Measurements from ENCODE around the gene KCNC1.

Gene KCNC1

GRCh38 chr11:17765356-17766072, 30.9 kb downstream of the KCNC1 start:
- H3K9ac ChIP-seq (ENCODE audit: low read depth, low read length): no peak overlapping the region
- no peak overlapping the region for H3K4me2 ChIP-seq (ENCODE audit: low read length)
- H3K4me3 ChIP-seq (ENCODE audit: low read length): no peak overlapping the region

GRCh38 chr11:17766073-17766359, 31.4 kb downstream of the KCNC1 start:
- no peak overlapping the region for H3K4me2 ChIP-seq (ENCODE audit: low read length)
- H3K9ac ChIP-seq (ENCODE audit: low read depth, low read length): no peak overlapping the region
- no peaks in the 10 kb centered on the region for H3K9me3 ChIP-seq (replicated peaks; ENCODE audit: low read length)
- H3K4me3 ChIP-seq (ENCODE audit: low read length): no peak overlapping the region
- no peaks in the 10 kb centered on the region for H3K4me1 ChIP-seq (ENCODE audit: control insufficient read depth, insufficient read depth, low read length)
- peaks cover 13% of the 10 kb centered on the region for H3K27me3 ChIP-seq (ENCODE audit: control insufficient read depth, insufficient read depth, low read length)
- no peaks in the 10 kb centered on the region for H3K36me3 ChIP-seq (ENCODE audit: insufficient read depth, low read length)

More at GRCh38 chr11:17765356-17766072, 30.9 kb downstream of the KCNC1 start:
- Histone ChIP-seq H3K27me3 (ENCODE audit: control insufficient read depth, insufficient read depth, low read length) (peaks cover 13% of the 10 kb centered on the region), H3K36me3 (ENCODE audit: insufficient read depth, low read length) (no peaks in the 10 kb centered on the region), H3K4me1 (ENCODE audit: control insufficient read depth, insufficient read depth, low read length) (no peaks in the 10 kb centered on the region), H3K9me3 (replicated peaks; ENCODE audit: low read length) (no peaks in the 10 kb centered on the region)

GRCh38 chr11:17766590-17766989, 32.0 kb downstream of the KCNC1 start:
- H3K9ac ChIP-seq (ENCODE audit: low read depth, low read length): no peak overlapping the region
- no peak overlapping the region for H3K4me3 ChIP-seq (ENCODE audit: low read length)
- H3K36me3 ChIP-seq (ENCODE audit: insufficient read depth, low read length): no peaks in the 10 kb centered on the region
- H3K9me3 ChIP-seq (replicated peaks; ENCODE audit: low read length): no peaks in the 10 kb centered on the region
- H3K27me3 ChIP-seq (ENCODE audit: control insufficient read depth, insufficient read depth, low read length): peaks cover 13% of the 10 kb centered on the region
- H3K4me2 ChIP-seq (ENCODE audit: low read length): no peak overlapping the region
- no peaks in the 10 kb centered on the region for H3K4me1 ChIP-seq (ENCODE audit: control insufficient read depth, insufficient read depth, low read length)

GRCh38 chr11:17767301-17767885, 32.8 kb downstream of the KCNC1 start:
- H3K4me1 ChIP-seq (ENCODE audit: control insufficient read depth, insufficient read depth, low read length): no peaks in the 10 kb centered on the region
- peaks cover 13% of the 10 kb centered on the region for H3K27me3 ChIP-seq (ENCODE audit: control insufficient read depth, insufficient read depth, low read length)
- no peak overlapping the region for H3K4me3 ChIP-seq (ENCODE audit: low read length)

GRCh38 chr11:17767914-17768313, 33.3 kb downstream of the KCNC1 start:
- Histone ChIP-seq H3K36me3 (ENCODE audit: insufficient read depth, low read length) (no peaks in the 10 kb centered on the region), H3K9ac (ENCODE audit: low read depth, low read length) (no peak overlapping the region), H3K9me3 (replicated peaks; ENCODE audit: low read length) (no peaks in the 10 kb centered on the region), H3K4me2 (ENCODE audit: low read length) (no peak overlapping the region), H3K27me3 (ENCODE audit: control insufficient read depth, insufficient read depth, low read length) (peaks cover 13% of the 10 kb centered on the region), H3K4me1 (ENCODE audit: control insufficient read depth, insufficient read depth, low read length) (no peaks in the 10 kb centered on the region), H3K4me3 (ENCODE audit: low read length) (no peak overlapping the region)

More at GRCh38 chr11:17767301-17767885, 32.8 kb downstream of the KCNC1 start:
- Histone ChIP-seq H3K4me2 (ENCODE audit: low read length) (no peak overlapping the region), H3K9ac (ENCODE audit: low read depth, low read length) (no peak overlapping the region), H3K36me3 (ENCODE audit: insufficient read depth, low read length) (no peaks in the 10 kb centered on the region), H3K9me3 (replicated peaks; ENCODE audit: low read length) (no peaks in the 10 kb centered on the region)

- Histone ChIP-seq H3K9me3 (replicated peaks; ENCODE audit: low read length) (no peaks in the 10 kb centered on the region), H3K27me3 (ENCODE audit: control insufficient read depth, insufficient read depth, low read length) (peaks cover 14% of the 10 kb centered on the region), H3K36me3 (ENCODE audit: insufficient read depth, low read length) (no peaks in the 10 kb centered on the region), H3K9ac (ENCODE audit: low read depth, low read length) (no peak overlapping the region), H3K4me1 (ENCODE audit: control insufficient read depth, insufficient read depth, low read length) (no peaks in the 10 kb centered on the region), H3K4me2 (ENCODE audit: low read length) (no peak overlapping the region), H3K4me3 (ENCODE audit: low read length) (no peak overlapping the region)
Observed at GRCh38 chr11:17768547-17768946, 34.0 kb downstream of the KCNC1 start.

GRCh38 chr11:17769218-17769617, 34.6 kb downstream of the KCNC1 start:
- Histone ChIP-seq H3K4me1 (ENCODE audit: control insufficient read depth, insufficient read depth, low read length) (no peaks in the 10 kb centered on the region), H3K4me2 (ENCODE audit: low read length) (no peak overlapping the region), H3K36me3 (ENCODE audit: insufficient read depth, low read length) (no peaks in the 10 kb centered on the region), H3K9ac (ENCODE audit: low read depth, low read length) (no peak overlapping the region), H3K9me3 (replicated peaks; ENCODE audit: low read length) (no peaks in the 10 kb centered on the region), H3K27me3 (ENCODE audit: control insufficient read depth, insufficient read depth, low read length) (peaks cover 16% of the 10 kb centered on the region), H3K4me3 (ENCODE audit: low read length) (no peak overlapping the region)

GRCh38 chr11:17770048-17770652, 35.6 kb downstream of the KCNC1 start:
- no peaks in the 10 kb centered on the region for H3K9me3 ChIP-seq (replicated peaks; ENCODE audit: low read length)
- H3K4me1 ChIP-seq (ENCODE audit: control insufficient read depth, insufficient read depth, low read length): no peaks in the 10 kb centered on the region
- no peak overlapping the region for H3K4me2 ChIP-seq (ENCODE audit: low read length)
- H3K27me3 ChIP-seq (ENCODE audit: control insufficient read depth, insufficient read depth, low read length): peaks cover 16% of the 10 kb centered on the region
- H3K9ac ChIP-seq (ENCODE audit: low read depth, low read length): no peak overlapping the region
- H3K4me3 ChIP-seq (ENCODE audit: low read length): no peak overlapping the region
- no peaks in the 10 kb centered on the region for H3K36me3 ChIP-seq (ENCODE audit: insufficient read depth, low read length)

GRCh38 chr11:17770917-17771316, 36.3 kb downstream of the KCNC1 start:
- H3K9me3 ChIP-seq (replicated peaks; ENCODE audit: low read length): no peaks in the 10 kb centered on the region
- H3K9ac ChIP-seq (ENCODE audit: low read depth, low read length): no peak overlapping the region
- no peak overlapping the region for H3K4me3 ChIP-seq (ENCODE audit: low read length)
- H3K4me1 ChIP-seq (ENCODE audit: control insufficient read depth, insufficient read depth, low read length): no peaks in the 10 kb centered on the region
- peaks cover 15% of the 10 kb centered on the region for H3K27me3 ChIP-seq (ENCODE audit: control insufficient read depth, insufficient read depth, low read length)
- H3K36me3 ChIP-seq (ENCODE audit: insufficient read depth, low read length): no peaks in the 10 kb centered on the region
- no peak overlapping the region for H3K4me2 ChIP-seq (ENCODE audit: low read length)

GRCh38 chr11:17771415-17771814, 36.8 kb downstream of the KCNC1 start:
- Histone ChIP-seq H3K4me3 (ENCODE audit: low read length) (no peak overlapping the region), H3K36me3 (ENCODE audit: insufficient read depth, low read length) (no peaks in the 10 kb centered on the region), H3K4me1 (ENCODE audit: control insufficient read depth, insufficient read depth, low read length) (no peaks in the 10 kb centered on the region), H3K4me2 (ENCODE audit: low read length) (no peak overlapping the region), H3K27me3 (ENCODE audit: control insufficient read depth, insufficient read depth, low read length) (peaks cover 11% of the 10 kb centered on the region), H3K9me3 (replicated peaks; ENCODE audit: low read length) (no peaks in the 10 kb centered on the region), H3K9ac (ENCODE audit: low read depth, low read length) (no peak overlapping the region)

- H3K9ac ChIP-seq (ENCODE audit: low read depth, low read length): no peak overlapping the region
Observed at GRCh38 chr11:17771841-17772401, 37.3 kb downstream of the KCNC1 start.

More at GRCh38 chr11:17771841-17772401, 37.3 kb downstream of the KCNC1 start:
- Histone ChIP-seq H3K4me2 (ENCODE audit: low read length) (no peak overlapping the region), H3K27me3 (ENCODE audit: control insufficient read depth, insufficient read depth, low read length) (peaks cover 15% of the 10 kb centered on the region), H3K4me1 (ENCODE audit: control insufficient read depth, insufficient read depth, low read length) (no peaks in the 10 kb centered on the region), H3K9me3 (replicated peaks; ENCODE audit: low read length) (no peaks in the 10 kb centered on the region), H3K36me3 (ENCODE audit: insufficient read depth, low read length) (no peaks in the 10 kb centered on the region), H3K4me3 (ENCODE audit: low read length) (no peak overlapping the region)
